Stimulated activated memory B cell treated with anti-CD40 and anti-IgM and Interleukin-4, amounts not matched to agents 10 μg/mL and 1 μg/mL and 100 μg/mL, for 72 hours (primary cell): ENCODE data around the gene OTUD3.
"Not testable (repeated sequence)": the region's sequence is repeated elsewhere in the genome, so short reads cannot be mapped to it uniquely, and the experiment has no call there.

Experiments used
- ATAC-seq: fragments of 150-1000 bp; cut with Tn5 transposase; 2 replicates; pipeline ENCODE4 v1.10.0; 2021
- H3K27ac Mint-ChIP-seq: one replicate; pipeline ENCODE4 v1.8.0; 2022; ENCODE audit warnings: mild to moderate bottlenecking, mixed read lengths
- H3K27me3 Mint-ChIP-seq: one replicate; pipeline ENCODE4 v1.8.0; 2022; ENCODE audit warnings: mixed read lengths
- H3K36me3 Mint-ChIP-seq: one replicate; pipeline ENCODE4 v1.8.0; 2022; ENCODE audit warnings: mixed read lengths
- H3K4me1 Mint-ChIP-seq: one replicate; pipeline ENCODE4 v1.8.0; 2022; ENCODE audit warnings: mixed read lengths
- H3K4me3 Mint-ChIP-seq: one replicate; pipeline ENCODE4 v1.8.0; 2022; ENCODE audit warnings: mild to moderate bottlenecking, moderate library complexity, mixed read lengths
- H3K9me3 Mint-ChIP-seq: one replicate; pipeline ENCODE4 v1.8.0; 2022; ENCODE audit warnings: mixed read lengths

The OTUD3 gene, protein sequence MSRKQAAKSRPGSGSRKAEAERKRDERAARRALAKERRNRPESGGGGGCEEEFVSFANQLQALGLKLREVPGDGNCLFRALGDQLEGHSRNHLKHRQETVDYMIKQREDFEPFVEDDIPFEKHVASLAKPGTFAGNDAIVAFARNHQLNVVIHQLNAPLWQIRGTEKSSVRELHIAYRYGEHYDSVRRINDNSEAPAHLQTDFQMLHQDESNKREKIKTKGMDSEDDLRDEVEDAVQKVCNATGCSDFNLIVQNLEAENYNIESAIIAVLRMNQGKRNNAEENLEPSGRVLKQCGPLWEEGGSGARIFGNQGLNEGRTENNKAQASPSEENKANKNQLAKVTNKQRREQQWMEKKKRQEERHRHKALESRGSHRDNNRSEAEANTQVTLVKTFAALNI

GRCh38 chr1:19882111-19883071, at the start of gene OTUD3:
OTUD3 (plus strand) TSS chr1:19882395; CDS start chr1:19882514, 119 bp downstream.
- Mint-ChIP-seq H3K36me3 (peaks cover 7% of the 10 kb centered on the region), H3K27ac (peak within 1 kb of the TSS; percentile 76), H3K4me3 (peak within 1 kb of the TSS; percentile 79), H3K4me1 (peaks cover 26% of the 10 kb centered on the region), H3K27me3 (peaks cover 16% of the 10 kb centered on the region), H3K9me3 (no peaks in the 10 kb centered on the region)
- ATAC-seq: peak; percentile 99

DNA sequence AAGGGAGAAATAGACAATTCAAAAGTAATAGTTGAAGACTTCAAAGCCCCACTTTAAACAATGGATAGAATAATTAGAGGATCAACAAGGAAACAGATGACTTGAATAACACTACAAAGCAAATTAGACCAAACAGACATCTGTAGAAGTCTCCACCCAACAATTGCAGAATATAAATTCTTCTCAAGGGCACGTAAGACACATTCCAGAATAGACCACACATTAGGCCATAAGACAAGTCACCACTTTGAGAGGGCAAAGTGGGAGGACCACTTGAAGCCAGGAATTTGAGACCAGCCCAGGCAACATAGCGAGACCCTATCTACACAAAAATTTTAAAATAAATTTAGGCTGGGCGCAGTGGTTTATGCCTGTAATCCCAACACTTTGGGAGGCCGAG, 46.6 kb upstream of the OTUD3 start:
- peaks cover 6% of the 10 kb centered on the region for H3K4me1 Mint-ChIP-seq
- ATAC-seq: no peak
- H3K27me3 Mint-ChIP-seq: peaks cover 42% of the 10 kb centered on the region
- H3K9me3 Mint-ChIP-seq: no peaks in the 10 kb centered on the region
- no peak overlapping the region for H3K27ac Mint-ChIP-seq
- no peaks in the 10 kb centered on the region for H3K36me3 Mint-ChIP-seq
- no peak overlapping the region for H3K4me3 Mint-ChIP-seq

DNA sequence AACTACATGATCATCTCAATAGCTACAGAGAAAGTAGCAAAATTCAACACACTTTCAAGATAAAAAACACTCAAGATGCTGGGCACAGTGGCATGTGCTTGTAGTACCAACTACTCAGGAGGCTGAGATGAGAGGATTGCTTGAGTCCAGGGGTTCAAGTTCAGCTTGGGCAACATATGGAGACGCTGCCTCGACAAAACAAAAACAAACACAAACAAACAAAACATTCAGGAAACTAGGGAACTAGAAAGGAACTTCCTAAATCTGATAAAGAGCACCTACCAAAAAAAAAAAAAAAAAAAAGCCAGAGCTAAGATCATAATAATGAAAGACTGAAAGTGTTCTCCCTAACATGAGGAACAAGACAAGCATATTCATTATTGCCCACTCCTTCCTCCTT, 44.3 kb upstream of the OTUD3 start:
- H3K9me3 Mint-ChIP-seq: no peaks in the 10 kb centered on the region
- peaks cover 30% of the 10 kb centered on the region for H3K27me3 Mint-ChIP-seq
- no peak for ATAC-seq
- no peak overlapping the region for H3K4me3 Mint-ChIP-seq
- H3K36me3 Mint-ChIP-seq: no peaks in the 10 kb centered on the region
- H3K4me1 Mint-ChIP-seq: peaks cover 6% of the 10 kb centered on the region
- no peak overlapping the region for H3K27ac Mint-ChIP-seq

- H3K27me3 Mint-ChIP-seq: peaks cover 38% of the 10 kb centered on the region
- H3K27ac Mint-ChIP-seq: no peak overlapping the region
- no peaks in the 10 kb centered on the region for H3K9me3 Mint-ChIP-seq
- ATAC-seq: no peak
- no peak overlapping the region for H3K4me3 Mint-ChIP-seq
- no peaks in the 10 kb centered on the region for H3K36me3 Mint-ChIP-seq
- H3K4me1 Mint-ChIP-seq: peaks cover 6% of the 10 kb centered on the region
Measured at GRCh38 chr1:19840228-19840627, 42.0 kb upstream of the OTUD3 start.

- Mint-ChIP-seq H3K27ac (no peak overlapping the region), H3K4me3 (no peak overlapping the region)
- ATAC-seq: no peak
Measured at GRCh38 chr1:19844731-19845495, 37.3 kb upstream of the OTUD3 start.

GRCh38 chr1:19845555-19845954, 36.6 kb upstream of the OTUD3 start:
- H3K36me3 Mint-ChIP-seq: no peaks in the 10 kb centered on the region
- H3K4me1 Mint-ChIP-seq: no peaks in the 10 kb centered on the region
- peaks cover 33% of the 10 kb centered on the region for H3K27me3 Mint-ChIP-seq
- no peaks in the 10 kb centered on the region for H3K9me3 Mint-ChIP-seq
- H3K4me3 Mint-ChIP-seq: no peak overlapping the region
- H3K27ac Mint-ChIP-seq: no peak overlapping the region
- no peak for ATAC-seq

More at GRCh38 chr1:19844731-19845495, 37.3 kb upstream of the OTUD3 start:
- H3K27me3 Mint-ChIP-seq: peaks cover 34% of the 10 kb centered on the region
- H3K36me3 Mint-ChIP-seq: no peaks in the 10 kb centered on the region
- H3K9me3 Mint-ChIP-seq: no peaks in the 10 kb centered on the region
- H3K4me1 Mint-ChIP-seq: no peaks in the 10 kb centered on the region

DNA sequence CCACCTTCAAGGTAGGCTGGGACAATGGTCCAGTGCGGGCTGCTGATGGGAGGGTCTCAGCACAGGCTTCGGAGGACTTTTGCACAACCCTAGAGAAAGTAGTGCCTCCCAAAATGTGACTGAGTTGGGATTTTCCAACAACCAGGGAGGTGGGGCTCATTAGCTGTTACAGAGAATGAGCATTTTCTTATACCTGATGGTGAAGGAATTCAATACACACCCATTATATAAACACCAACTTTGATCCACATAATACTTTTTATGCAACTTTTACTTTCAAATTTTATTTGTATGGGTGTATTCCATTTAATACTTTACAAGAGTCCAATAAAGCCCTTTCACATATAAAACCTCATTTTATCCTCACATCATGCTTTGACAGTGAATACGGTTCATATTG, 35.9 kb upstream of the OTUD3 start:
- Mint-ChIP-seq H3K36me3 (no peaks in the 10 kb centered on the region), H3K4me3 (no peak overlapping the region), H3K27me3 (peaks cover 25% of the 10 kb centered on the region), H3K9me3 (no peaks in the 10 kb centered on the region), H3K27ac (no peak overlapping the region), H3K4me1 (no peaks in the 10 kb centered on the region)
- no peak for ATAC-seq

DNA sequence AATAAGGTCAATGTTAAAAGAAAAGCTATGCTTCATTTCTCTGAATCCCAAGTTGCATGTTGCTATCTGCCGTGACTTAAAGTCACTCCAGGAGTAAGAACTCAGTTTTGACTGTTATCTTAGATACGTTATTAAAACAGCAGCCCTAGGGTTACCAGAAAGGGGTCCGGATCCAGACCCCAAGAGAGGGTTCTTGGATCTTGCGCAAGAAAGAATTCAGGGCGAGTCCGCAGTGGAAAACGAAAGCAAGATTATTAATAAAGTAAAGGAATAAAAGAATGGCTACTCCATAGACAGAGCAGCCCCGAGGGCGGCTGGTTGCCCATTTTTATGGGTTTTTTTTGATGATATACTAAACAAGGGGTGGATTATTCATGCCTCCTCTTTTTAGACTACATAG, 34.9 kb upstream of the OTUD3 start:
- H3K36me3 Mint-ChIP-seq, H3K9me3 Mint-ChIP-seq, H3K4me3 Mint-ChIP-seq, H3K4me1 Mint-ChIP-seq, ATAC-seq, H3K27ac Mint-ChIP-seq: not testable (repeated sequence)
- H3K27me3 Mint-ChIP-seq: peaks cover 22% of the 10 kb centered on the region

GRCh38 chr1:19849307-19849706, 32.9 kb upstream of the OTUD3 start:
- H3K4me3 Mint-ChIP-seq, H3K36me3 Mint-ChIP-seq, H3K4me1 Mint-ChIP-seq, H3K9me3 Mint-ChIP-seq, H3K27ac Mint-ChIP-seq, ATAC-seq: not testable (repeated sequence)
- H3K27me3 Mint-ChIP-seq: peaks cover 23% of the 10 kb centered on the region

DNA sequence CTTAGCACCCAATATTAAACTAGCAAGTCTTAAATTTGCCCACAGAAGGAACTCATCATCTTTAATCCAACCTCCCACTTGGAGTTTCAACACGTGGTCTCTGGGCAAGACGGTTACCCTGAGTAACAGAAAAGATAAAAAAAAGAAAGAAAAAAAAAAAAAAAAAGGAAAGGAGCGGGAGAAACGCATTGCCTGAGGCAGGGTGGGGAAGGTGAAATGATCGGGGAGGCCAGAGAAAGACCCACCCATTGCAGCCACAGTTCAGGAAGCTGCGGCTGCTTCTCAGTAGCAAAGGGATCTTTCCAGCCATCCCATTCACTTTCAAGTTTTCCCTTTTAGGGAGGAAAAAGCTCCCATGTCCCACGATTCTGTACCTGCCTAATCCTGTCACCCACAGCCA, 32.0 kb upstream of the OTUD3 start:
- H3K36me3 Mint-ChIP-seq: no peaks in the 10 kb centered on the region
- no peak for ATAC-seq
- H3K27me3 Mint-ChIP-seq: peaks cover 20% of the 10 kb centered on the region
- H3K4me3 Mint-ChIP-seq: no peak overlapping the region
- no peak overlapping the region for H3K27ac Mint-ChIP-seq
- no peaks in the 10 kb centered on the region for H3K4me1 Mint-ChIP-seq
- no peaks in the 10 kb centered on the region for H3K9me3 Mint-ChIP-seq

- no peak for ATAC-seq
Measured at GRCh38 chr1:19852036-19852435, 30.2 kb upstream of the OTUD3 start.

GRCh38 chr1:19854866-19855265, 27.3 kb upstream of the OTUD3 start:
- H3K4me3 Mint-ChIP-seq: no peak overlapping the region
- H3K4me1 Mint-ChIP-seq: no peaks in the 10 kb centered on the region
- no peaks in the 10 kb centered on the region for H3K36me3 Mint-ChIP-seq
- peaks cover 20% of the 10 kb centered on the region for H3K27me3 Mint-ChIP-seq
- H3K27ac Mint-ChIP-seq: no peak overlapping the region
- ATAC-seq: no peak
- no peaks in the 10 kb centered on the region for H3K9me3 Mint-ChIP-seq

More at GRCh38 chr1:19852036-19852435, 30.2 kb upstream of the OTUD3 start:
- no peaks in the 10 kb centered on the region for H3K4me1 Mint-ChIP-seq
- no peaks in the 10 kb centered on the region for H3K9me3 Mint-ChIP-seq
- no peak overlapping the region for H3K4me3 Mint-ChIP-seq
- H3K27me3 Mint-ChIP-seq: peaks cover 10% of the 10 kb centered on the region
- H3K27ac Mint-ChIP-seq: no peak overlapping the region
- no peaks in the 10 kb centered on the region for H3K36me3 Mint-ChIP-seq

- Mint-ChIP-seq H3K36me3 (no peaks in the 10 kb centered on the region), H3K27me3 (peaks cover 34% of the 10 kb centered on the region), H3K9me3 (peaks cover 7% of the 10 kb centered on the region), H3K4me3 (no peak overlapping the region), H3K4me1 (no peaks in the 10 kb centered on the region), H3K27ac (no peak overlapping the region)
- ATAC-seq: peak; percentile 45
Measured at GRCh38 chr1:19858893-19859292, 23.3 kb upstream of the OTUD3 start.

DNA sequence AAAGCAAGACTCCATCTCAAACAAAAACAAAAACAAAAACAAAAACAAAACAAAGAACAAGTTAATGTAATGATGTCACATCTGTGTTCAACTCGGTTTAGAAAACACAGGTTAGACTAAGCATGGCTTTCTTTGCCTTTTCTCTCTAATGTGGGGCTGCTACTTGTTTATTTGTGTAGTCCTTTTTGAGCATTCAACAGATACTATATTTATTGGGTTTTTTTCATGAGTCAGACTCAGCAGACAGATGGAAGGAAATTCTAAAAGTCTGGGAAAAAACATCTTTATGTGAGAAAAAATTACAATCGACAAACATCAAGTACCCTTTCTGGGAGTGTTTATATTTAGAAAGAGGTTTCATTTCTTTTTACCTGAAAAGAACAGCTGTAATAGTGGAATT, 22.3 kb upstream of the OTUD3 start:
- H3K4me3 Mint-ChIP-seq: no peak overlapping the region
- H3K9me3 Mint-ChIP-seq: peaks cover 9% of the 10 kb centered on the region
- no peak for ATAC-seq
- H3K27ac Mint-ChIP-seq: no peak overlapping the region
- no peaks in the 10 kb centered on the region for H3K36me3 Mint-ChIP-seq
- H3K4me1 Mint-ChIP-seq: no peaks in the 10 kb centered on the region
- peaks cover 31% of the 10 kb centered on the region for H3K27me3 Mint-ChIP-seq

GRCh38 chr1:19860418-19860817, 21.8 kb upstream of the OTUD3 start:
- Mint-ChIP-seq H3K36me3 (no peaks in the 10 kb centered on the region), H3K9me3 (peaks cover 9% of the 10 kb centered on the region), H3K4me3 (no peak overlapping the region), H3K27ac (no peak overlapping the region), H3K4me1 (no peaks in the 10 kb centered on the region), H3K27me3 (peaks cover 30% of the 10 kb centered on the region)
- ATAC-seq: no peak
